ES-I3 (cell line): ENCODE data around the gene PHACTR1.

ENCODE experiments used
- H3K36me3 ChIP-seq: 2 replicates; pipeline ENCODE4 v1.6.1; 2013; ENCODE audit warnings: mild to moderate bottlenecking, low read length, control low read depth, moderate library complexity; ENCODE audit not compliant: insufficient read depth
- H3K4me1 ChIP-seq: 2 replicates; pipeline ENCODE4 v1.6.1; 2013; ENCODE audit warnings: mild to moderate bottlenecking, control low read depth, low read length; ENCODE audit not compliant: insufficient read depth
- H3K9ac ChIP-seq: 2 replicates; pipeline ENCODE4 v1.6.1; 2013; ENCODE audit warnings: low read depth, mild to moderate bottlenecking, low read length, moderate library complexity
- H3K9me3 ChIP-seq: 2 replicates; pipeline ENCODE4 v1.6.1; 2013; ENCODE audit warnings: mild to moderate bottlenecking, low read length, moderate library complexity; ENCODE audit not compliant: control insufficient read depth, insufficient read depth

PHACTR1 gene

GRCh38 chr6:13248053-13248452, 531.5 kb downstream of the PHACTR1 start:
- Histone ChIP-seq H3K9me3 (no peaks in the 10 kb centered on the region), H3K36me3 (no peaks in the 10 kb centered on the region), H3K9ac (no peak overlapping the region), H3K4me1 (peaks cover 11% of the 10 kb centered on the region)

GRCh38 chr6:13248584-13248985, 532.0 kb downstream of the PHACTR1 start:
- H3K9ac ChIP-seq, result no peak overlapping the region
- H3K9me3 ChIP-seq, result no peaks in the 10 kb centered on the region
- H3K36me3 ChIP-seq, result no peaks in the 10 kb centered on the region
- peaks cover 11% of the 10 kb centered on the region for H3K4me1 ChIP-seq

GRCh38 chr6:13248994-13249393, 532.4 kb downstream of the PHACTR1 start:
- Histone ChIP-seq H3K9ac (no peak overlapping the region), H3K9me3 (no peaks in the 10 kb centered on the region), H3K36me3 (no peaks in the 10 kb centered on the region), H3K4me1 (peaks cover 11% of the 10 kb centered on the region)

GRCh38 chr6:13249817-13250216, 533.2 kb downstream of the PHACTR1 start:
- Histone ChIP-seq H3K36me3 (no peaks in the 10 kb centered on the region), H3K9me3 (no peaks in the 10 kb centered on the region), H3K4me1 (peaks cover 11% of the 10 kb centered on the region), H3K9ac (no peak overlapping the region)

GRCh38 chr6:13250703-13251102, 534.1 kb downstream of the PHACTR1 start:
- Histone ChIP-seq H3K4me1 (peaks cover 11% of the 10 kb centered on the region), H3K36me3 (no peaks in the 10 kb centered on the region), H3K9ac (no peak overlapping the region), H3K9me3 (peaks cover 4% of the 10 kb centered on the region; the same call in 1 of the 2 replicates)

- Histone ChIP-seq H3K36me3 (no peaks in the 10 kb centered on the region), H3K9ac (no peak overlapping the region), H3K9me3 (peaks cover 4% of the 10 kb centered on the region; the same call in 1 of the 2 replicates), H3K4me1 (peaks cover 11% of the 10 kb centered on the region)
Measured at GRCh38 chr6:13251242-13251641, 534.7 kb downstream of the PHACTR1 start.

- Histone ChIP-seq H3K9ac (no peak overlapping the region), H3K4me1 (peaks cover 10% of the 10 kb centered on the region), H3K36me3 (no peaks in the 10 kb centered on the region), H3K9me3 (peaks cover 4% of the 10 kb centered on the region; the same call in 1 of the 2 replicates)
Measured at GRCh38 chr6:13252790-13253189, 536.2 kb downstream of the PHACTR1 start.

GRCh38 chr6:13253272-13253671, 536.7 kb downstream of the PHACTR1 start:
- H3K9me3 ChIP-seq, result peaks cover 4% of the 10 kb centered on the region; the same call in 1 of the 2 replicates
- no peak overlapping the region for H3K9ac ChIP-seq
- peaks cover 5% of the 10 kb centered on the region for H3K4me1 ChIP-seq
- H3K36me3 ChIP-seq, result no peaks in the 10 kb centered on the region

- Histone ChIP-seq H3K9ac (no peak overlapping the region), H3K36me3 (no peaks in the 10 kb centered on the region), H3K9me3 (peaks cover 4% of the 10 kb centered on the region; the same call in 1 of the 2 replicates), H3K4me1 (no peaks in the 10 kb centered on the region)
Measured at GRCh38 chr6:13256266-13257001, 539.9 kb downstream of the PHACTR1 start.

GRCh38 chr6:13259393-13259792, 542.8 kb downstream of the PHACTR1 start:
- Histone ChIP-seq H3K9me3 (peaks cover 4% of the 10 kb centered on the region; the same call in 1 of the 2 replicates), H3K36me3 (no peaks in the 10 kb centered on the region), H3K9ac (no peak overlapping the region), H3K4me1 (peaks cover 5% of the 10 kb centered on the region; the same call in 1 of the 2 replicates)

GRCh38 chr6:13260101-13260598, 543.6 kb downstream of the PHACTR1 start:
- no peaks in the 10 kb centered on the region for H3K36me3 ChIP-seq
- peaks cover 5% of the 10 kb centered on the region; the same call in 1 of the 2 replicates for H3K4me1 ChIP-seq
- H3K9me3 ChIP-seq, result peaks cover 4% of the 10 kb centered on the region; the same call in 1 of the 2 replicates
- H3K9ac ChIP-seq, result no peak overlapping the region

- H3K9ac ChIP-seq, result no peak overlapping the region
- H3K4me1 ChIP-seq, result peaks cover 5% of the 10 kb centered on the region; the same call in 1 of the 2 replicates
- no peaks in the 10 kb centered on the region for H3K9me3 ChIP-seq
- no peaks in the 10 kb centered on the region for H3K36me3 ChIP-seq
Measured at GRCh38 chr6:13260831-13261230, 544.3 kb downstream of the PHACTR1 start.

GRCh38 chr6:13261464-13261994, 545.0 kb downstream of the PHACTR1 start:
- H3K36me3 ChIP-seq, result no peaks in the 10 kb centered on the region
- H3K9ac ChIP-seq, result no peak overlapping the region
- H3K4me1 ChIP-seq, result peaks cover 5% of the 10 kb centered on the region; the same call in 1 of the 2 replicates
- peaks cover 2% of the 10 kb centered on the region; the same call in 1 of the 2 replicates for H3K9me3 ChIP-seq

- no peak overlapping the region for H3K9ac ChIP-seq
- H3K36me3 ChIP-seq, result no peaks in the 10 kb centered on the region
- peaks cover 6% of the 10 kb centered on the region; the same call in 1 of the 2 replicates for H3K9me3 ChIP-seq
- H3K4me1 ChIP-seq, result peaks cover 5% of the 10 kb centered on the region; the same call in 1 of the 2 replicates
Measured at GRCh38 chr6:13262302-13263230, 546.0 kb downstream of the PHACTR1 start.
